CD4-positive, alpha-beta T cell treated with Interleukin-17A for 4 hours (primary cell): Measurements from ENCODE around the gene PDE4A.

Source experiments
- DNase-seq: peaks from one replicate; pipeline ENCODE4 v3.0.0-alpha.2; 2020; ENCODE audit warnings: mixed read lengths

PDE4A gene

DNA sequence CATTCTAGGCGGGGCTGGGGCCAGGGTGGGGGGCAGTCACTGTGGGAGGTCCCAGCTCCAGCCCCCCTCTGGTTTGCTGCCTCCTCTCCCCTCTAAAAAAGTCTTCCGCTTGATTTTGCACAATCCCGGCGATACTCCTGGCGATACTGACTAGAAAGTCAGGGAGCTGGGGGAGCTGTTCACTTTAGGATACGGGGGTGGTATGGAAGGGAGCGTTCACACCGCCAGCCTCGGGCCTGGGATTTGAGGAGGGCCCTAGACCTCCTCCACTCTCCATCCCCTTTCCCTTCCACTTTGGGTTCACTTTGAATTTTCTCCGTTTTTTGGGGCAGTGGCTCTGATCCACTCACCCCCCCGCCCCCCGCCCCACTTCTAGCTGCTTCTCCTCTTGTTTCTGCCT lies 47.8 kb downstream of the PDE4A start:
- no peak for DNase-seq

DNA sequence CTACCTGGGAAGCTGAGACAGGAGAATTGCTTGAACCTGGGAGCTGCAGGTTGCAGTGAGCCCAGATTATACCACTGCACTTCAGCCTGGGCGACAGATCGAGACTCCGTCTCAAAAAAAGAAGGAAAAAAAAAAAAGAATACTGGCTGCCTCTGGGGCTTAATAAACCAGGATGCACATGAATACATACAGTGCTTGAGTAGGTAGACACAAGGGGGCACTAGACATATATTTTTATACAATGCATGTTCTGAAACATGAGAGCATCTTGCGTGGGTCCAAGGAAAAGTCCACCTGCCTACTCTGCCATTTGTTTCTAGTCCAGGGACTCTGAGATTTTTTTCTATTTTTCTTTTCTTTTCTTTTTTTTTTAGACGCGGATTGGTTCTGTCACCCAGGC lies 51.6 kb downstream of the PDE4A start:
- no peak for DNase-seq

DNA sequence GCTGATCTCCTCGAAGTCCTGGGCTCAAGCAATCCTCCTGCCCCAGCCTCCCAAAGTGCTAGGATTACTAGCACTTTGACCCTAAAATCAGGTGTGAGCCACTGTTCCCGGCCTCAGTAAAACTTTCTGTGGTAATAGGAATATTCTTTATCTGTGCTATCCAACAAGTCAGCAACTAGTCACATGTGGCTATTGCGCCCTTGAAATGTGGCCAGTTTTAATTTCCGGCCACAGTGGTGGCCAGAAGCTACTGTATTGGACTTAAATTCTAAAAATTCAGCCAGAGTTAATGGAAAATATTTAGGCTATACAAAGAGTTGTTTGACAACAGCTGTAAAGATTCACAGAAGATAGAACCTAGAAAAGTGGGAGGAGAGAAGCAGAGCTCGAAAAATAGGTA lies 52.9 kb downstream of the PDE4A start:
- no peak for DNase-seq

DNA sequence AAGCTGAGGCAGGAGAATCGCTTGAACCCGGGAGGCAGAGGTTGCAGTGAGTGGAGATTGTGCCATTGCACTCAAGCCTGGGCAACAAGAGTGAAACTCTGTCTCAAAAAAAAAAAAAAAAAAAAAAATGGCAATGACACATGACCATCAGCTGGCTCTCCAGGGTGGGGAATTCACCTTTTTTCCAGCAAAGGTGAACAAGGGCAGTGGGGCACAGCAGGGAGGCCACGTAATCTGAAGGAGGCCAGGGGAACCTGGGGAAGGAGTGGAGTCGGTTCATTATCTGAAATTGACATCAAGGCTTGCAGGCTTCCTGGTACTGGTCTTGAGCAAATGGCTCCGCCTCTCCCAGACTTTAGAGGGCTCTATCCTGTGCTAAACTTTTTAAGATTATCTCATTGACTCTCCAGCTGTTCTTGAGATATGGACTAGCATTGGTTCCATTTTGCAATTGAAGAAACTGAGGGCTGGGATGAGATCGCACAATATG lies 54.7 kb downstream of the PDE4A start:
- no peak for DNase-seq

DNA sequence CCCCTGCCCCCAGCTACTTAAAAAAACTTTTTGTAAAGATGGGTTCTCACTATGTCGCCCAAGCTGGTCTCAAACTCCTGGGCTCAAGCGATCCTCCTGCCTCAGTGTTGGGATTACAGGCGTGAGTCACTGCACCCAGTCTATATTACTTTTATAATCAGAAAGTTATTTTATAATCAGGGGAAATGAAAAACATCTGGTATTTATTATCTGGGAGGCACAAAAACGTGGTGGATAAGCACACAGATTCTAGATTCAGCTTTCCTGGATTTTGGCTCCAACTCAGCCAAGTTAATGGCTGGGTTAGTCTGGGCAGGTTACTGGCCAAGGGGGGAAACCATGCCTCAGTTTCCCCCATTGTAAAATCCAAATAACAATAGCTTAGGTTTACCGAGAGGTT lies 58.1 kb downstream of the PDE4A start:
- no peak for DNase-seq

DNA sequence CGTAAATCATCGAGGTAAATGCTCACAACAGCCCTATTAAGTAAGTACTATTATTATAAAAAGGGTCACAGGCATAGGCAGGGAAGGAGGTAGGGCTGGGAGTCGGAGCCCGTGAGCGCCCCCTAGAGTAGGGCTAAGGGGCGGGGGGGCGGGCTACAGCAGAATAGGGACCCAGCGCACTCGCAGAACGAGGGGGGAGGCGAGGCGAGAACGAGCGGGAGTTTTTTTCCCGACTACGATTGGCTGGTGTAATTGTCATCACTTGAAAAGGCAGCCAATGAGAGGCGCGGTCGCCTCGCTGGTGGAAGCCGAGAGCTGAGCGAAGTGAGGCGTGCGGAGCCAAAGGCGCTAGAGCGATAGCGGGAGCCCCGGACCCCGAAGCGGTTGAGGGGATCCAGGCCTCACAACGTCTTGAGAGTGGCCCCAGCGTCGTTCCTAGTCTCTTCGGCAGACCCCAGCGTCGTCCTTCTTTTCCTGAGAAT lies 58.6 kb downstream of the PDE4A start:
- DNase-seq = peak; percentile 91

DNA sequence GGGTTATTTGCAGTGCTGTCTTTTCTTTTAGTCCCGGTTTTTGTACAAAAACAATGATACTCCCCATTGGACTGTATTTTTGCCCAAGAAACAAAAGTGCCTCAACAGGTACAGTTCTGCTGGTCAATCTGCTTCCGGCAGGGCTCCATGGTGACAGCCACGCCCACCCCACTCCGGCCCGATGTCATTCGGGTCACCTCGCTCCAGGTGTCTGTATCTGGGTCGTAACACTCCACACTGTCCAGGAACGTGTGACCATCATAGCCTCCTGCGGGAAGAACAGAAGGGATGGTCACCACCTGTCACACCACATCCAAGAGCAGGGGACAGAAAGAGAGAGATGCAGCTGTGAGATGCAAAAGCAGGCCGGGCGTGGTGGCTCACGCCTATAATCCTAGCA lies 66.2 kb downstream of the PDE4A start:
- DNase-seq = no peak

DNA sequence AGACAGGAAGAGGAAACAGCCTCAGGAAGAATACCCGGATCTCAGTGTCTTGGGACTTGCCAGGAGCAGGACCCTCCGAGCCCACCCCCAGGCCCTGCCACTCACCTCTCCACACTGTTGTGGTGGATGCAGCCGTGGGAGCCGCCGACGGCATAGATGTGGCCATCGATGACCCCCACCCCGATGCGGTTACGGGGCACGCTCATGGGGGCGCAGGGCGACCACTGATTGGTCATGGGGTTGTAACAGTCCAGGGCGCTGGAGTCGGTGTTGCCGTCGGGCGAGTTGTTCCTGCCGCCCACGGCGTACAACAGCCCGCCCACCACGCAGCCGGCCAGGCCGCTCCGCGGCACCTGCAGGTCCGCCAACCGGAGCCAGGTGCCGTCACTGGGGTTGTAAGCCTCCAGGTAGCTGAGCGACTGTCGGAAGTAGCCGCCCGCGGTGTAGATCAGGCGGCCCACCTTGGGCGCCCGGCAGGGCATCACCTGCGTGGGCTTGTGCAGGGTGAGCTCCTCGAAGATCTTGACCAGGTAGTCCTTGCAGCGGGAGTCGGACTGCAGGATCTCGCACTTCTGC lies 71.2 kb downstream of the PDE4A start:
- DNase-seq = no peak

DNA sequence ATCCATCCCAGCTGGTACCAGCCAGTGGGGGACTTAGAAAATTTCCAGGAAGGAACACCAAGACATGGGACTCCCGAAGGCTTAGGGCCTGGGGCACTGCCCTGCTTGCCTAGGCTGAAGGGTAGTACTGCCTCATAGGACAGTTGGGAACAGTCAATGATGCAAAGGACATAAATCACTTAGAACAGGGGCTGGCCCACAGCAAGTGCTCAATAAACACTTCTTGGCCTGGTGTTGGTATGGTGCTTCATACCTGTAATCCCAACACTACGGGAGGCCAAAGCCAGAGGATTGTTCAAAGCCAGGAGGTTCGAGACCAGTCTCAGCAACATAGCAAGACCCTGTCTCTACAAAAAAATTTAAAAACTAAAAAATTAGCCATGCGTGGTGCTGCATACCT lies 77.0 kb downstream of the PDE4A start:
- no peak for DNase-seq

DNA sequence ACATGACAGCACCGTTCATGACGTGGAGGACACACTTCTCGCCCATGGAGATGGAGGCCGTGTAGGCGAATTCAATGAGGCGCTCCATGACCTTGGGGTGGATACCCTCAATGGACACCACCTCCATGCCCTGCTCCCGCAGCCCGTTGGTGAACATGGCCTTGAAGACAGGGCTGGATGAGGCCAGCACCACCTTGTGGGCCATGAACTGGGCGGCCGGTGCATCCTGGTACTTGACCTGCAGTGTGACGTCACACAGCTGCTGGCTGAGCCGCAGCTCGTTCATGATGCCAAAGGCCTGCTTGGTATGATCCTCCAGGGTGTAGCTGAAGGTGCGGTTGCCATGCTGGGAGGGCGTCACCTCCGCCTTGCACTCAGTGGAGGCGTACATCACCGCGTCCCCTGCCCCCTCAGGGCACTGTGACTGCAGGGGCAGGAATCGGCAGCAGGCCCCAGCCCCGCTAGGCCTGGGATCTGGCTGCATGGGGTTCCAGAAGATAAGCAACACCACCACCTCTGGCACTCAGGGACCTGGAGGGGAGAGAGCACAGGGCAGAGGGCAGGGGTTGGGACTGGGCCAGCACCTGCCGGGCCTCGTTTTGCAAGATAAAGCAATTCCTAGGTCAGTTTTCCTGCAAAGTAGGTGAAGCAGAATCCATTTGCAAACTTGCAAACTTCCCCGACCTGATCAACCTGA lies 79.4 kb downstream of the PDE4A start:
- DNase-seq = no peak

DNA sequence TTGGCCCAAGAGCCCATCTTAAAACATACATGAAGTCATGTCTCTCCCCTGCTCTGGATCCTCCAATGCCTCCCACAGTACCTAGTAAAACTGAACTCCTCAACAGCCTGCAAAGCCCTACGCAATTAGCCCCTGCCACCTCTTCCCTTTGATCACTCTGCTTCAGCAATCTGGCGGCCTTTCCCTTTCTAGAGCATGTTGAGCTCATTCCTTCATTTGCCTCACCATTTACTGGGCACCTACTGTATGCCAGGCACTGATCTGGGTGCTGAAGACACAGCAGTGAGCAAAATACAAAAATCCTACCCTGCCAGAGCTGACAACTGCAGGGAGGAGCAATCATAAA lies 79.9 kb downstream of the PDE4A start:
- DNase-seq = no peak

DNA sequence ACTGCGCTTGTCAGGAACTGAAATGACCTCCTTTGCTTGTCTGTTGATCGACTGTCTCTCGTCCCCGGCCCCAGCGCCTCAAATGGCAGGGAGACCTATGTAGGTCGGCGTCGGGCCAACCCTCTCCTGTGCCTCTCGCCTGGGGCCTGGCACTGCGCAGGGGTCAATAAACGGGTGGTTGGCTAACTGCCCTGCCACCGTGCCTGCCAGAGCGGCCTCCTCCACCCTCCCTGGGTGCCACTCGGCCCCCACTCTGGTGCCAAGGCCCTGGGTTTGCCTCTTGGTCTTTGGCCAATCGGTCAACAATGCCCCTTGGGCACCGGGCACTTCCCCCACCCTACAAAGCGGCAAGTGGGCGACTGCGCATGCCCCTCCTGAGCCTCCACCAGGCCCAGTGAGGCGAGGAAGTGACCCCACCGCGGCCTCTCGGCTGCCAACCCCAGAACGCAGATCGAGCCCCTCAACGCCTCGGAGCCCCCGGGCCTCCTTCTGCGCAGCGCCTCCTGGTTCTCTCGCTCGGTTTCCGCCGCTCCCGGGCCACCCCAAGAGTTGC lies 81.7 kb downstream of the PDE4A start:
- peak; percentile 55 for DNase-seq

DNA sequence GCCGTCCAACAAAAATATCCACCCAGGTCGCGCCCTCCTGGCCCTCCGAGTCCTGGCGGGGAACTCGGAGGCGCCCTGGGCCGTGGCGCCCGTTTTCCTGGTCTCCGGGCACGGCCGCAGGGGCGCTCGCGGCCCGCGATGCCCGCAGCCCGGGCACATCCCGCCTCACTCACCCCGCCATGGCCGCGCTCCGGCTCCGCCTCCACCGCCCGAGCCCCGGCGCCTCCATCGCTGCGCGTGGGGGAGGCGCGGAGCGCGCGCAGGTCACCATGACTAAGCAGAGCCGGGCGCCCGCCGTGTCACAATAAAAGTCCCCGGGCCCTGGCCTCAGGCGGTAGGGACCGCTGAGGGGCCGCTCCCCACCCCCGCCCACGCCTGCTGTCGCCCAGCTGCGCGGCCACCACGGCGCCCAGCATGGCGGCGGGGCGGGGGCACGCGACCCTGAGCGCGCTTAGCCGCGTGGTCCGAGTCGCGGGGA lies 82.2 kb downstream of the PDE4A start:
- DNase-seq = peak; percentile 91

DNA sequence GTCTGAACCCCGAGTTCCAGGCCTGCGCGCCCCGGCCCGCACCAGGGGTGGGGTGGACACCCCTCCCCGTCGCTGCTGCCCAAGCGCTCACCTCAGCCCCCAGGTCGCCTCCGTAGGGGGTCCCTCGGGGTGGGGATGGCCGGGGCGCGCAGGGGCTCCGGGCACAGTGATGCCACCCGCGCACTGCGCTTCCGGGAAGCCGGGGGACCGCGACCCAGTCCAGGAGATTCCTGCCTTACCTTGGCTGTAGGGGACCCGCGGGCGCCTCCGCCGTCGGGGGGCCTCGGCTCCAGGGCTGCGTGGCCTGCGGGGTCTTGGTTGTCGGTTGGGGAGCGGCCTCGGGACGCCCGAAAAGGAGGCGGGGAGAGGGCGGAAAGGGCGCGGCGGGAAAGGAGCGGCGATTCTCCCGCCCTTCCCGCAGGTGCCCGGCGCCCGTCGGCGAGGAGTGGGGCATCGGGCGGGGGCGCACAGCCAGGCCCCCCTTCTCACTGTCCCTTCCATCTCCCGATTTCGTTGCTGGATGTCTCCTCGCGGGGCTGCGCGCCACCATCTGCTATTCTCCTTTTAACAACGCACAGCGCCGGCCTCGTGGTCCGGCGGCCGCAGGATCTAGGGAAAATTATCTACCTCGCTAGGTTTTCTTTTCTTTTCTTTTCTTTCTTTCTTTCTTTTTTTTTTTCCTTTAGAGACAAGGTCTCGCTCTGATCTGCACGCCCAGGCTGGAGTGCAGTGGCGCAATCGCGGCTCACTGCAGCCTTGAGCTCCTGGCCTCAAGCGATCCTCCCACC lies 82.9 kb downstream of the PDE4A start, which contains the start of gene KEAP1:
KEAP1 (minus strand) TSS at position 355 of the 788 bp plus-strand sequence. CDS start 3,323 bp downstream, outside the sequence.
- peak; percentile 49 for DNase-seq

DNA sequence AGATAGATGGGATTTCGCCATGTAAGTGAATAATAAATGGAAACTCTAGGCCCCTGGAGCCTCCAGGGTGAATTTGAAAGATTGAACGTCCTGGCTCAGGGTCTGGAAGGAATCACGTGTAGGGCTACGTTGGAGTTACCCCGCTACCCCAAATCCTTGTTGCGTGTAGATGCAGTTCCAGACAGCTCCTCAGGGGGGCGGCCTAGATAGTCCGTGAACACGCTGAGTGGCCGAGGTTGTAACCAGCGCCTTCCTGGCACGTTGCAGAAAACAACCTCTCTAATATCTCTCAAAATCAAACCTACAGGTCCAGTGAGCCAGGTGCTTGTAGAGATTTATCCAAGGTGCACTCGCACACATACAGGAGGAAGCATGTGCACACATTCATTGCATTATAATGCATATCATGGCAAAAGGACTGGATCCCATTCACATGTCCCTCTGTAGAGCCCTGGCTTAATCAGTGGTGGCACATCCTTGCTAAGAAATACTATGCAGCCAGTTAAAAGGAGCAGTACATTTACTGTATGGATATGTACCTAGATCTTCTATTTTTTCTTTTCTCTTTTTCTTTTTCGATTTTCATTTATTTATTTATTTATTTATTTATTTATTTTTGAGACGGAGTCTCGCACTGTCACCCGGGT lies 85.4 kb downstream of the PDE4A start:
- peak; percentile 88 for DNase-seq

DNA sequence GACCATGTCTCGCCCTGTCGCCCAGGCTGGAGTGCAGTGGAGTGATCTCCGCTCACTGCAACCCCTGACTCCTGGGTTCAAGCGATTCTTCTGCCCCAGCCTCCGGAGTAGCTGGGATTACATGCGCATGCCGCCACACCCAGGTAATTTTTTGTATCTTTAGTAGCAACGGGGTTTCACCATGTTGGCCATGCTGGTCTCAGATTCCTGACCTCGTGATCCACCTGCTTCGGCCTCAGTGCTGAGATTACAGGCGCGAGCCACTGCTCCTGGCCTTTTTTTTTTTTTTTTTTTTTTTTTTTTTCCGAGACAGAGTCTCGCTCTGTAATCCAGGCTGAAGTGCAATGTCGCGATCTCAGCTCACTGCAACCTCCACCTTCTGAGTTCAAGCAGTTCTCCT lies 87.7 kb downstream of the PDE4A start:
- DNase-seq = no peak

DNA sequence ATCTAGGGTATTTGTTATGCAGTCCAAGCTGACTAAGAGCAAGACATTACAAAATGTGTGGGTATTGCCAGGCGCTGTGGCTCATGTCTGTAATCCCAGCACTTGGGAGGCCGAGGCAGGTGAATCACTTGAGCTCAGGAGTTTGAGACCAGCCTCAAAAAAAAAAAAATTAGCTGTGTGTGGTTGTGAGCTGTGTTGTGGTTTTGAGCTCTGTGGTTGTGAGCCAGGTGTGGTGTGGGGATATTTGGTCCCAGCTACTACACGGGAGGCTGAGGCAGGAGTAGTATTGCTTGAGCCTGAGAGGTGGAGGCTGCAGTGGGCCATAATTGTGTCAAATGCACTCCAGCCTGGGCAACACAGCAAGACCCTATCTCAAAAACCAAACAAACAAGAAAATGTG lies 88.4 kb downstream of the PDE4A start:
- peak; percentile 7 for DNase-seq

DNA sequence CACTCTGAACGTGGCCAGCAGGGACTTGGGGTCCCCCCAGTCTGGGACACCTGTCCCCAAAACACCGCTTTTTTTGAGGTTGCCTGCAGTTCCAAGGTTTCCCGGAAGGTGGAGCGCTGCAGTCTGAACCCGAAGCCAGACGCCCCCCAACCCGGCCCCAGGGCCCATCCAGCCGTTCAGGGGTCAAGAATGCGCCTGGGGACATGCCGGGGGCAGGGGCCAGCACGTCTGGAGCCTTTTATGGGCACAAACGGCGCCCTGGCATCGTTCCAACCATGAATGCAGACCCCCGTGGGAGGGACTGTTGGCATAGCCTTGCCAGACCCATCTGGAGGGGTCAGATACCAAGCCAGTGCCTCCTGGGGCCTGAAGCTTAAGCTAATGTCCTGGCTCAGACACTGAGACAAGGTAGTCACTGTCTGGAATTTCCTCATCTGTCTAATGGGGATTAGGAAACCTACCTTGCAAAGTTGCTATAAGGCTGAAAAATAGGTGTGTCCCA lies 90.0 kb downstream of the PDE4A start:
- DNase-seq = peak; percentile 68

DNA sequence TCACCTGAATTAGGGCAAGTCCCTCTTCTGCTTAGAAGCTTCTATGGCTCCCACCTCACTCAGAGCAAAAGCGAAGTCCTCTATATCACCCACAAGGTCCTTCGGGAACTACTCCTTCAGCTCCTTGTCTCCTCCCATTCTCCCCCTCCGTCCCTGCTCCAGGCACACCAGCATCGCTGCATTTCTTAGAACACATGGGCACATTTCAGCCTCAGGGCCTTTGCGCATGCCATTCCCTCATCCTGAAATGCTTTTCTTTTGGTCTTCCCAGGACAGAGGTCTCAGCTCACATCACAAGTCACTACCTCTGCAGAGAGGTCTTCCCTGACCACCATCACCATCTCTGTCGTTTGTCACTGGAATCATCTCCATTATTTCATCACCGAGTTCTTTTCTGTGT lies 92.9 kb downstream of the PDE4A start:
- no peak for DNase-seq

DNA sequence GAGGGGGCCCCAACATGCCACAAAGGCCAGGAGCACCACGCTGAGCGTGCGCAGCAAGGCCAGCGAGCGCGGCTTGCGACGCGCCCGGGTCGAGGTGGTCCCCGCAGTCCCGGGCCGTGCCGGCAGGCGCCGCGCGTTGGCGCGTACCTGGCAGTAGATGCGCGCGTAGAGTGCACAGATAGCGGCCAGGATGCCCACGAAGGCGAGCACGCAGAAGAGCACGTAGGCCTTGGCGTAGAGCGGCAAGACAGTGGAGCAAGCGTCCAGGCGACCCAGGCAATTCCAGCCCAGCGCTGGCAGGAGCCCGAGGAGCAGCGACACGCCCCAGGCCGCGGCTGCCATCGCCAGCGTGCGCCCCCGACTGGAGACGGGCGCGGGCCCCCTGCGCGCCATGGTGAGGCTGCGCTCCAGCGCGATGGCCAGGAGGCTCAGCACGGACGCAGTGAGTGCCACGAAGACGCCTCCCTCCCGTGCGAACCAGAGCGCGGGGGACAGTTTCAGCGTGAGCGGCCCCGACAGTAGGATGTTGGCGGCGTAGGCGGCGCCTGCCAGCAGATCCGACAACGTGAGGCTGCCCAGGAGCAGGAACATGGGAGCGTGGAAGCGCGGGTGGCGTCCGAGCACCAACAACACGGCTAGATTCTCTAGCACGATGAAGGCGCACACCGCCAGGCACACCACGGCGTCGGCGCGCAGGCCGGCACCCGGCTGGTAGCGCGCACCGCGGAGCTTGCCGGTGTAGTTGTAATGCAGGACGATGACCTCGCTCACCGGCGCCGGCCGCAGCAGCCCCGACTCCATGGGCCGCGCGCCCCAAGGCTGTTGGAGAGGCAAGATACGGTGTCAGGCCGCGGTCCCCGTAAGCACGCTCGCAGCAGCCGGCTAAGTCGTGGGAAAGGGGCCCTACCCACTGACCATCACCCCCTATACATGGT lies 94.1 kb downstream of the PDE4A start:
- DNase-seq = peak; percentile 21

DNA sequence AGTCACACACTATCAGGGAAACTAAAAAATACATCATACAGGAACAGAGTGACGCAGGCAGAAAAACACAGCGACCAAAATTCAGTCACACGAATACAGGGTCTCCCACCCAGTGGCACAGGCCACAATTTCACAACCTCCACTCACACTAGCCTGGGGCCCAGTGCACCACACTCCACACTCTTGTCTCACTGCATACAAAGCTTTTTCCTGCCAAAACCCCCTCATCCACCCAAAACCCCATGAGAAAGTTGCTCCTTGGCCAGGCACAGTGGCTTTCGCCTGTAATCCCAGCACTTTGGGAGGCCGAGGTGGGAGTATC lies 95.7 kb downstream of the PDE4A start:
- DNase-seq = no peak
